ENCODE measurements around the gene SH3BP2.

DNA sequence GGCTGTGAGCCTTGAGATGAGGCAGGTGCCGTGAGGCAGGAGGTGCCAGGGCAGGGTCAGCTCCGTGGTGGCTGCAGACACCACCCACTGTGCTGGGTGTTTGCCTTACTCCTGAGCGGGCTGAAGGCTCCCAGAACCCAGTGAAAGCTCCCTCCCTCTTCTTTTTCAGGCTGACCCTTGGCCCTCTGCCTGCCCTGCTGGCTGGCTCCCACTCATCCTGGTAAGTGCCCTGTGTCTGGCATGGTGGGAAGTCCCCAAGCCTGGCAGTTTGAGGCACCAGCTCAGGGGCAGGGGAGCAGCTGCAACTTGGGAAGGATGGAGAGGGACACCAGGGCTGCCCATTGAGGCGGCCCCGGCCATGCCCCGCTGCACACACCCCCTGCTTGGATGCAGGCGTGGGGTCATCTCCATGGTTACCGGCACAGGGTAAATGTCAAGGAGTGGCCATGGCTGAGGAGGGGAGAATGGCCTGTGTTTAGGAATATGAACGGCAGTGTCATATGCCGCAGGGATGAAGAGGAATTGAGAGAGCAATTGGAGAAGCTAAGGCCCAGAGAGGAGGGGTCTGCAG, 16.8 kb downstream of the SH3BP2 start:
- TF ChIP-seq, protein P1, sequence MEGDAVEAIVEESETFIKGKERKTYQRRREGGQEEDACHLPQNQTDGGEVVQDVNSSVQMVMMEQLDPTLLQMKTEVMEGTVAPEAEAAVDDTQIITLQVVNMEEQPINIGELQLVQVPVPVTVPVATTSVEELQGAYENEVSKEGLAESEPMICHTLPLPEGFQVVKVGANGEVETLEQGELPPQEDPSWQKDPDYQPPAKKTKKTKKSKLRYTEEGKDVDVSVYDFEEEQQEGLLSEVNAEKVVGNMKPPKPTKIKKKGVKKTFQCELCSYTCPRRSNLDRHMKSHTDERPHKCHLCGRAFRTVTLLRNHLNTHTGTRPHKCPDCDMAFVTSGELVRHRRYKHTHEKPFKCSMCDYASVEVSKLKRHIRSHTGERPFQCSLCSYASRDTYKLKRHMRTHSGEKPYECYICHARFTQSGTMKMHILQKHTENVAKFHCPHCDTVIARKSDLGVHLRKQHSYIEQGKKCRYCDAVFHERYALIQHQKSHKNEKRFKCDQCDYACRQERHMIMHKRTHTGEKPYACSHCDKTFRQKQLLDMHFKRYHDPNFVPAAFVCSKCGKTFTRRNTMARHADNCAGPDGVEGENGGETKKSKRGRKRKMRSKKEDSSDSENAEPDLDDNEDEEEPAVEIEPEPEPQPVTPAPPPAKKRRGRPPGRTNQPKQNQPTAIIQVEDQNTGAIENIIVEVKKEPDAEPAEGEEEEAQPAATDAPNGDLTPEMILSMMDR (IDR thresholded peaks at IDR 0.05; ENCODE audit: low read depth, low read length, poor library complexity, severe bottlenecking) = no peak
- no peak for TF ChIP-seq EZH2phosphoT487 (IDR thresholded peaks at IDR 0.05; ENCODE audit: borderline replicate concordance, low read length)

Data from DOHH2 (cell line).